Measurements from ENCODE around the gene UNC5CL. TPM values are rescaled to one million over a fixed set of nuclear protein-coding genes. Genes with fewer than 3 reads are reported as not detected.
A peak's percentile ranks its signal among the peaks of the same experiment; 100 is the strongest.

The UNC5CL gene
- total RNA-seq, 1 experiment from 2014 or later = 0.81 TPM

DNA sequence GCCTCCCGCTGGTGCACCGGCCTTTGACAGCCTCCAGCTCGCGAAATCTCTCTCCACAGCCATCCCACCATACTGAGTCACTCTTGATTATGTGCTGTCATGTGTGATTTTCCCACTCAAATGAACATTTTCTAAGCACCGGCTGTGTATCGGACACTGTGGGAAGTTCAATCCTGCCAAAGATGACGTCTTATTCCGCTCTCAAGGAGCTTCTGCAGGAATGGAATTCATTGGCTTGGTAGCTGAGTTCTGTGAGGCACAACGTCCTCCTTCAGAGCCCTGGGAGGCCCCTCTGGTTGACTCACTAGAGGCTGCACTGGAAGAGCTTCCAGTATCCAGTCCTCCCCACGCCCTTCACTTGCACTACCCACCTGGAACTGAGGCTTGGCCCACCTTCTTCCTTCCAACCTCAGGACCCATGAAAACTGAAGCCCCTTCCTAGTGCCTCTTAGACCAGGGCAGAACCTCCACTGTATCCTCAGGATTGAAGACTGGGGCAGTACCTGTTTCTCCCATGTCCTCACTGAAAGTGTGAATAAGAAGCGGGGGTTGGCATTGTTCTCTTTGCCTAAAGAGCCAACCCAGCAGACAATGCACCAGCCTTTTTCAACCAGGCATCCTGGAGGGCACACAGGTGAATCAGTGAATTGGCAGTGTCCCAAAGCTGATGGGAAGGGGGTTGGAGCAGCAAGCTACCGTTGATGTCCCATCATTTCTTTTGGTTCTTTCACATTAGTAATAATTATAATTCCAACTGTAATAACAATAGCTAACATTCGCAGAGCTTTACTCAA, 1.7 kb downstream of the UNC5CL start:
- Histone ChIP-seq H2BK15ac (ENCODE audit: low read depth, low read length) (no peak overlapping the region), H2BK5ac (ENCODE audit: insufficient read length, low read length) (no peak overlapping the region), H3K9ac (ENCODE audit: extremely low read depth, insufficient read length, low read length) (no peak overlapping the region), H2AFZ (ENCODE audit: low read length) (no peak overlapping the region), H3K14ac (ENCODE audit: insufficient read depth, low read length) (no peak overlapping the region), H3K79me1 (ENCODE audit: insufficient read depth, low read depth, low read length, poor library complexity, severe bottlenecking) (no peaks in the 10 kb centered on the region), H4K91ac (ENCODE audit: insufficient read length, low read depth, low read length) (no peak overlapping the region), H2BK12ac (ENCODE audit: insufficient read length, low read depth, low read length) (no peak overlapping the region), H4K5ac (ENCODE audit: insufficient read length, low read depth, low read length) (no peak overlapping the region), H3T11ph (ENCODE audit: low read length) (no peak overlapping the region), H3K23ac (ENCODE audit: insufficient read length, low read depth, low read length) (no peak overlapping the region), H3K4me1 (ENCODE audit: insufficient read depth, low read length) (no peaks in the 10 kb centered on the region), H3K27ac (ENCODE audit: insufficient read length, low read depth, low read length) (no peak overlapping the region), H3K27me3 (ENCODE audit: insufficient read depth, low read length) (no peaks in the 10 kb centered on the region), H2AK5ac (ENCODE audit: insufficient read length, low read length) (no peak overlapping the region), H3K9me3 (ENCODE audit: control insufficient read depth, low read depth, low read length) (no peaks in the 10 kb centered on the region), H3K79me2 (ENCODE audit: insufficient read depth, low read length) (no peaks in the 10 kb centered on the region), H3K4me2 (ENCODE audit: insufficient read depth, insufficient read length, low read length) (no peak overlapping the region), H4K20me1 (ENCODE audit: control insufficient read depth, insufficient read depth, insufficient read length) (no peaks in the 10 kb centered on the region), H3K4ac (ENCODE audit: low read depth, low read length) (no peak overlapping the region), H3K56ac (ENCODE audit: insufficient read length, low read depth, low read length) (no peak overlapping the region), H3K23me2 (ENCODE audit: insufficient read length, low read depth, low read length, poor library complexity, severe bottlenecking) (no peaks in the 10 kb centered on the region), H2BK120ac (ENCODE audit: low read depth, low read length, poor library complexity, severe bottlenecking) (no peak overlapping the region), H2BK20ac (ENCODE audit: low read depth, low read length, poor library complexity, severe bottlenecking) (no peak overlapping the region), H3K18ac (ENCODE audit: insufficient read length, low read depth, low read length) (no peak overlapping the region), H4K8ac (replicated peaks; ENCODE audit: insufficient read length, low read depth, low read length) (no peak overlapping the region)
- no CpG with 5 or more reads among the region's 13 CpGs for WGBS (ENCODE audit: extremely low coverage, insufficient read length, low lambda C conversion rate)
- Mint-ChIP-seq H3K9me3 (no peaks in the 10 kb centered on the region; a peak in 1 of 5 replicates), H3K4me3 (no peak overlapping the region), H3K27ac (peak overlapping the region in 1 of 3 experiments; percentile 50; a peak in 1 of 7 replicates), H3K4me1 (peaks cover 12 to 13% of the 10 kb centered on the region in 2 experiments), H3K27me3 (ENCODE audit: low read depth) (no peaks in the 10 kb centered on the region), H3K36me3 (ENCODE audit: insufficient read depth in 1 of 3, low read depth in 3 of 3) (no peaks in the 10 kb centered on the region)
- TF ChIP-seq, protein P1, sequence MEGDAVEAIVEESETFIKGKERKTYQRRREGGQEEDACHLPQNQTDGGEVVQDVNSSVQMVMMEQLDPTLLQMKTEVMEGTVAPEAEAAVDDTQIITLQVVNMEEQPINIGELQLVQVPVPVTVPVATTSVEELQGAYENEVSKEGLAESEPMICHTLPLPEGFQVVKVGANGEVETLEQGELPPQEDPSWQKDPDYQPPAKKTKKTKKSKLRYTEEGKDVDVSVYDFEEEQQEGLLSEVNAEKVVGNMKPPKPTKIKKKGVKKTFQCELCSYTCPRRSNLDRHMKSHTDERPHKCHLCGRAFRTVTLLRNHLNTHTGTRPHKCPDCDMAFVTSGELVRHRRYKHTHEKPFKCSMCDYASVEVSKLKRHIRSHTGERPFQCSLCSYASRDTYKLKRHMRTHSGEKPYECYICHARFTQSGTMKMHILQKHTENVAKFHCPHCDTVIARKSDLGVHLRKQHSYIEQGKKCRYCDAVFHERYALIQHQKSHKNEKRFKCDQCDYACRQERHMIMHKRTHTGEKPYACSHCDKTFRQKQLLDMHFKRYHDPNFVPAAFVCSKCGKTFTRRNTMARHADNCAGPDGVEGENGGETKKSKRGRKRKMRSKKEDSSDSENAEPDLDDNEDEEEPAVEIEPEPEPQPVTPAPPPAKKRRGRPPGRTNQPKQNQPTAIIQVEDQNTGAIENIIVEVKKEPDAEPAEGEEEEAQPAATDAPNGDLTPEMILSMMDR (conservative IDR thresholded peaks at IDR 0.05) = peak; percentile 17; the same call in 1 of the 3 replicates
- DNase-seq = no peak
